Heart right ventricle (tissue), 16 donors: ENCODE results near the gene AHR. TPM values are rescaled to one million over a fixed set of nuclear protein-coding genes. Genes with fewer than 3 reads are reported as not detected.
"Not testable (repeated sequence)": the region's sequence is repeated elsewhere in the genome, so short reads cannot be mapped to it uniquely, and the experiment has no call there.

Source experiments
- ATAC-seq, 8 donors: fragments of 200-7000 bp; cut with Tn5 transposase; one replicate each; pipeline ENCODE4 v1.9.1; 2020; ENCODE audit warnings: mild to moderate bottlenecking in 8 of 8, moderate library complexity in 8 of 8, moderate number of reproducible peaks in 1 of 8
- DNase-seq, 2 donors: peaks; one replicate each; pipeline ENCODE4 v3.0.0-alpha.2; 2020
- H3K27ac ChIP-seq, 10 donors: fragments of 200-600 bp; sonication (generic) in 2 of 10; one replicate each; pipeline versions ENCODE4 v1.5.0 to v1.8.0; 2020 to 2022; ENCODE audit warnings: mild to moderate bottlenecking in 3 of 10
- H3K27me3 ChIP-seq, 7 donors: fragments of 200-600 bp; one replicate each; pipeline ENCODE4 v1.8.0; 2021 to 2022; ENCODE audit warnings: mild to moderate bottlenecking in 2 of 7
- H3K36me3 ChIP-seq, 9 donors: fragments of 200-600 bp; sonication (generic) in 1 of 9; one replicate each; pipeline versions ENCODE4 v1.5.0 to v1.8.0; 2020 to 2022; ENCODE audit warnings: mild to moderate bottlenecking in 2 of 9
- H3K4me1 ChIP-seq, 9 donors: fragments of 200-600 bp; sonication (generic) in 1 of 9; one replicate each; pipeline versions ENCODE4 v1.5.0 to v1.8.0; 2020 to 2022; ENCODE audit warnings: mild to moderate bottlenecking in 4 of 9
- H3K4me3 ChIP-seq, 10 donors: fragments of 200-600 bp; sonication (generic) in 2 of 10; one replicate each; pipeline versions ENCODE4 v1.5.0 to v1.8.0; 2020 to 2022; ENCODE audit warnings: mild to moderate bottlenecking in 7 of 10, moderate library complexity in 2 of 10
- H3K9me3 ChIP-seq, 11 donors: fragments of 200-600 bp in 10 of 11; sonication (generic) in 2 of 11; one replicate each; pipeline versions ENCODE4 v1.5.0 to v1.8.0; 2013 to 2022; ENCODE audit warnings: mild to moderate bottlenecking in 2 of 11, control low read depth in 1 of 11, moderate library complexity in 1 of 11
- CTCF ChIP-seq, 9 donors: fragments of 200-600 bp; sonication (generic) in 2 of 9; IDR thresholded peaks; one replicate each; pipeline versions ENCODE4 v1.5.0 to v1.8.0; 2021 to 2022; ENCODE audit warnings: antibody characterized with exemption in 9 of 9, mild to moderate bottlenecking in 5 of 9, moderate library complexity in 1 of 9
- WGBS, 2 donors: extraction: QIAGEN DNeasy Blood & Tissue Kit; methylation state at CpG; one replicate each; pipeline ENCODE4 v1.1.7; 2013; ENCODE audit warnings: inconsistent platforms in 1 of 2; 5-methylcytosine and 5-hydroxymethylcytosine counted together
- intact Hi-C, 10 donors: fragments of 100-400 bp; cut with DNase I; formaldehyde crosslinking; loops; one replicate each; pipeline versions ENCODE4 v1.11.1 to v1.14.2; 2022
- polyA plus RNA-seq, 2 donors: library from polyadenylated mRNA; stranded (reverse); fragments of 200-250 nt; gene quantifications; one replicate each; pipeline ENCODE4 v1.2.3, GENCODE V29; 2013
- total RNA-seq, 10 donors: library from RNA; stranded (reverse); fragmentation: NEBNext Ultra II Directional in 3 of 10; extraction: Animal tissue kit (Norgen Biotek cat#: 25700) in 3 of 10; gene quantifications; one replicate each; pipeline versions ENCODE4 v1.2.1 to v1.2.4, GENCODE V29; 2021 to 2023
- donor health status: Arrhythmogenic right ventricular cardiomyopathy.
- donor health status: ischemic (EF 13 %, LVEDD 7.1; RV severe dilation, severe dysfunction).
- donor health status: healthy with polysubstance abuse.
- donor health status: DM: no; HTN: yes; CAD: no.
- donor health status: DM: no; HTN: no; CAD: no.
- donor health status: ischemic (EF 25% LVEDD 6.9; RV normal size, moderate dysfunction).
- donor health status: ischemic (EF 25% LVEDD 5.7; RV mildly dilated, moderate dysfunction).
- donor health status: healthy.
- donor health status: DM: yes; HTN: yes; CAD: no.
- donor health status: Ischemic cardiomyopathy.
- donor health status: ischemic (EF 35%, LVEDD 5.7; RV mildly dilated, moderate dysfunction).
- donor health status: nonischemic (EF 11% LVEDD 7.7; RV severe dilation, severe dysfunction).
- donor health status: DM: yes; HTN: yes; CAD: no.
- donor health status: PGD.
- donor health status: ischemic (EF 29% LVEDD 5.4; RV normal size, mild dysfunction).
- donor health status: nonischemic (EF 23%, LVEDD 6.1; RV moderate dilation, normal function).

AHR gene
- total and polyA plus RNA-seq, 12 donors: 5.3 to 52.8 (median 33.0) TPM

GRCh38 chr7:17340655-17341054 lies 42.2 kb downstream of the AHR start:
- Histone ChIP-seq H3K27me3 (no peaks in the 10 kb centered on the region), H3K27ac (peak overlapping the region in 1 of 10 donors; percentile 45), H3K4me1 (peaks cover 0 to 61% (median 41%) of the 10 kb centered on the region in 9 donors), H3K9me3 (peaks cover 0 to 6% (median 0%) of the 10 kb centered on the region in 11 donors), H3K36me3 (peaks cover 0 to 96% (median 18%) of the 10 kb centered on the region in 9 donors), H3K4me3 (no peak overlapping the region)
- WGBS, 2 donors: 32 to 34% methylated on average over 1 of the region's 1 CpG
- ATAC-seq (no peak), DNase-seq (no peak)
- TF ChIP-seq CTCF (IDR thresholded peaks at IDR 0.05): no peak
- intact Hi-C loops: no loop called here

GRCh38 chr7:17342756-17343155 lies 44.3 kb downstream of the AHR start:
- WGBS, 2 donors: 42 to 43% methylated on average over 2 of the region's 2 CpGs
- no peak for ATAC-seq
- peak overlapping the region in 1 of 10 donors; percentile 4 for H3K27ac ChIP-seq

GRCh38 chr7:17347401-17347800 lies 48.9 kb downstream of the AHR start:
- no peak for TF ChIP-seq CTCF (IDR thresholded peaks at IDR 0.05)
- H3K27me3 ChIP-seq: no peaks in the 10 kb centered on the region
- DNase-seq: no peak
- peaks cover 0 to 48% (median 11%) of the 10 kb centered on the region in 9 donors for H3K36me3 ChIP-seq
- no peak overlapping the region for H3K27ac ChIP-seq
- H3K9me3 ChIP-seq: peaks cover 0 to 34% (median 5%) of the 10 kb centered on the region in 11 donors
- peaks cover 0 to 16% (median 7%) of the 10 kb centered on the region in 9 donors for H3K4me1 ChIP-seq
- no peak overlapping the region for H3K4me3 ChIP-seq
- ATAC-seq: no peak
- intact Hi-C loops: no loop called here

More at GRCh38 chr7:17342756-17343155, 44.3 kb downstream of the AHR start:
- Histone ChIP-seq H3K4me3 (no peak overlapping the region), H3K27me3 (no peaks in the 10 kb centered on the region), H3K4me1 (peaks cover 0 to 54% (median 41%) of the 10 kb centered on the region in 9 donors), H3K36me3 (peaks cover 0 to 91% (median 7%) of the 10 kb centered on the region in 9 donors), H3K9me3 (peaks cover 0 to under 1% (median 0%) of the 10 kb centered on the region in 11 donors)
- intact Hi-C loops: no loop called here
- no peak for TF ChIP-seq CTCF (IDR thresholded peaks at IDR 0.05)
- no peak for DNase-seq

- H3K27me3 ChIP-seq, H3K4me3 ChIP-seq, H3K27ac ChIP-seq, H3K4me1 ChIP-seq, intact Hi-C loops, ATAC-seq, DNase-seq: not testable (repeated sequence)
- peaks cover 0 to 34% (median 5%) of the 10 kb centered on the region in 11 donors for H3K9me3 ChIP-seq
- peaks cover 0 to 33% (median 11%) of the 10 kb centered on the region in 9 donors for H3K36me3 ChIP-seq
- WGBS, 2 donors: 90 to 92% methylated on average over 1 of the region's 1 CpG
Observed at GRCh38 chr7:17348932-17349331, 50.5 kb downstream of the AHR start.

- DNase-seq, intact Hi-C loops, ATAC-seq, H3K4me3 ChIP-seq, H3K4me1 ChIP-seq, H3K27ac ChIP-seq, H3K27me3 ChIP-seq: not testable (repeated sequence)
- 81 to 96% methylated on average over 3 of the region's 3 CpGs for WGBS, 2 donors
- peaks cover 0 to 22% (median 10%) of the 10 kb centered on the region in 9 donors for H3K36me3 ChIP-seq
- H3K9me3 ChIP-seq: peaks cover 0 to 34% (median 5%) of the 10 kb centered on the region in 11 donors
Observed at GRCh38 chr7:17350321-17350720, 51.9 kb downstream of the AHR start.

- ATAC-seq, H3K27me3 ChIP-seq, H3K27ac ChIP-seq, H3K4me3 ChIP-seq, intact Hi-C loops, DNase-seq, H3K4me1 ChIP-seq: not testable (repeated sequence)
- H3K36me3 ChIP-seq: peaks cover 0 to 20% (median 0%) of the 10 kb centered on the region in 9 donors
- H3K9me3 ChIP-seq: peaks cover 0 to 42% (median 5%) of the 10 kb centered on the region in 11 donors
- 89 to 94% methylated on average over 6 of the region's 6 CpGs for WGBS, 2 donors
Observed at GRCh38 chr7:17353650-17354419, 55.4 kb downstream of the AHR start.
